HL-60 (cell line): Measurements from ENCODE around the gene TGFBR3.
A peak's percentile ranks its signal among the peaks of the same experiment; 100 is the strongest.

Experiments
- DNase-seq, 2 experiments: peaks; one replicate each; pipeline ENCODE4 v3.0.0-alpha.2; 2010 to 2020; ENCODE audit warnings: low read depth in 1 of 2, low spot score in 1 of 2
- H3K27ac ChIP-seq: fragments of 250-450 bp; sonication (Bioruptor Pico); replicated peaks from 2 replicates; pipeline ENCODE4 v1.5.1; 2020; ENCODE audit warnings: mild to moderate bottlenecking, moderate library complexity
- H3K27me3 ChIP-seq: fragments of 250-450 bp; sonication (Bioruptor Pico); 2 replicates; pipeline ENCODE4 v1.5.1; 2021; ENCODE audit warnings: mild to moderate bottlenecking, moderate library complexity; ENCODE audit not compliant: insufficient read depth, poor library complexity, severe bottlenecking
- H3K4me3 ChIP-seq: replicated peaks from 2 replicates; pipeline ENCODE4 v1.5.1; 2011; ENCODE audit warnings: mild to moderate bottlenecking, control low read depth, low read length; ENCODE audit not compliant: insufficient read depth
- GABPA ChIP-seq: IDR thresholded peaks from 2 replicates; pipeline ENCODE4 v1.6.1; 2012; ENCODE audit warnings: low read depth
- POLR2AphosphoS5 ChIP-seq: IDR thresholded peaks from 2 replicates; pipeline ENCODE4 v1.6.1; 2012; ENCODE audit warnings: low read depth
- REST ChIP-seq: IDR thresholded peaks from 2 replicates; pipeline ENCODE4 v1.6.1; 2012; ENCODE audit warnings: low read depth; ENCODE audit not compliant: insufficient replicate concordance
- SPI1 ChIP-seq: IDR thresholded peaks from 2 replicates; pipeline ENCODE4 v1.6.1; 2012; ENCODE audit warnings: low read depth, mild to moderate bottlenecking, borderline replicate concordance
- TF ChIP-seq, protein P1 (sequence below): IDR thresholded peaks from one replicate; pipeline ENCODE4 v1.5.1; 2011; ENCODE audit warnings: low read length, control low read depth, inconsistent platforms; ENCODE audit not compliant: insufficient read depth

TGFBR3 gene

DNA sequence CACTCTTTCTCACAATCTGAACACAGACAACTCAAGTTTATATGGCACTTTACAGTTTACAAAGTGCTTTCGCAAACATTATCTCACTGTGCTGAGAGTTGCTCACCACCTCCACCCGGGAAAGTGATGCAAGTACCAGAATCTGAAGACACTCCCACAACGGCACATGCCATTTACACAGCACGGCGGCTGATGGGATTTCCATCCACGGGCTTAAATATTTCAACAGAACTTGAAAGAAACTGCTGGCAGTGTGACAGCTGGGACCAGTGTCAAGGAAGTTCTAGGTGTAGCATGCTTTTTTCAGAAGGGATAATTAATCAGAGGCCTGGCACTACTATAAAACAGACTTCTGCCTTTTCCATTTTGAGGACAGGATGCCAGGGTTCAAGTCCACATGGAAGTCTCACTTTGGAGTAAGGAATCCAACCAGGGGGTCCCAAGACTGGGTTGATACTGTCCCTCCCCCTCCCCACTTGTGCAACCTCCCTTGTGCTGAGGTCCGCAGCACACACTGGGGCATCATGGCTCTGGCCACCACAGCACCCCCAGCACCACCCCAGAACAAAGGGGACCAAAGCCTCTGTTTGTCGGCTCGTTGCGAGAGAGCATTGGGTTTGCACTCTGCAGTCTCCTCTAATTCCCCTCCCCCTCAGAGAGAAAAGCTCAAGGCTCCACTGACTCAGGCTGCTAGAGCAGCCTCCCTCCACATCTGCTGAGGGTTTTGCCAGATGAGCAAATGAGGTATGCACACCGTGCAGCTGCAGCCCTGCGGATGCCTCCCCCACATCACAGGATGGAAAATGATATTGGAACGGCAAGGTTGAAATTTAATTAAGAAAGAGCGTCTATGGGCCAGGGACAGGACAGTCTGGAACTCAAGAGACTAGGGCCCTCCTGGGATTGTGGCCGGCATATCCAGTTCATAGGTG lies 154.9 kb downstream of the TGFBR3 start:
- peak; percentile 23 to 86 for DNase-seq
- Histone ChIP-seq H3K27ac (no peak overlapping the region), H3K4me3 (no peak overlapping the region), H3K27me3 (peaks cover 3% of the 10 kb centered on the region)
- 0 out of 2 replicates have a peak, but pooled peaks have one; percentile 23 for TF ChIP-seq POLR2AphosphoS5
- no peak for TF ChIP-seq GABPA
- no peak for TF ChIP-seq SPI1

- Histone ChIP-seq H3K27me3 (no peaks in the 10 kb centered on the region), H3K4me3 (no peak overlapping the region), H3K27ac (no peak overlapping the region)
- no peak for DNase-seq
- TF ChIP-seq, protein P1, sequence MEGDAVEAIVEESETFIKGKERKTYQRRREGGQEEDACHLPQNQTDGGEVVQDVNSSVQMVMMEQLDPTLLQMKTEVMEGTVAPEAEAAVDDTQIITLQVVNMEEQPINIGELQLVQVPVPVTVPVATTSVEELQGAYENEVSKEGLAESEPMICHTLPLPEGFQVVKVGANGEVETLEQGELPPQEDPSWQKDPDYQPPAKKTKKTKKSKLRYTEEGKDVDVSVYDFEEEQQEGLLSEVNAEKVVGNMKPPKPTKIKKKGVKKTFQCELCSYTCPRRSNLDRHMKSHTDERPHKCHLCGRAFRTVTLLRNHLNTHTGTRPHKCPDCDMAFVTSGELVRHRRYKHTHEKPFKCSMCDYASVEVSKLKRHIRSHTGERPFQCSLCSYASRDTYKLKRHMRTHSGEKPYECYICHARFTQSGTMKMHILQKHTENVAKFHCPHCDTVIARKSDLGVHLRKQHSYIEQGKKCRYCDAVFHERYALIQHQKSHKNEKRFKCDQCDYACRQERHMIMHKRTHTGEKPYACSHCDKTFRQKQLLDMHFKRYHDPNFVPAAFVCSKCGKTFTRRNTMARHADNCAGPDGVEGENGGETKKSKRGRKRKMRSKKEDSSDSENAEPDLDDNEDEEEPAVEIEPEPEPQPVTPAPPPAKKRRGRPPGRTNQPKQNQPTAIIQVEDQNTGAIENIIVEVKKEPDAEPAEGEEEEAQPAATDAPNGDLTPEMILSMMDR: no peak
- TF ChIP-seq SPI1: peak; percentile 7; the same call in 1 of the 2 replicates
- TF ChIP-seq POLR2AphosphoS5: no peak
These were observed 156.2 kb downstream of the TGFBR3 start for GRCh38 chr1:91729621-91730358.

GRCh38 chr1:91727763-91728162 lies 158.2 kb downstream of the TGFBR3 start:
- TF ChIP-seq GABPA: no peak
- TF ChIP-seq, protein P1: no peak
- TF ChIP-seq POLR2AphosphoS5: no peak
- TF ChIP-seq REST: no peak
- TF ChIP-seq SPI1: no peak
- DNase-seq: no peak

GRCh38 chr1:91725989-91726721 lies 159.8 kb downstream of the TGFBR3 start:
- DNase-seq: no peak
- H3K27ac ChIP-seq: no peak overlapping the region

More at GRCh38 chr1:91727763-91728162, 158.2 kb downstream of the TGFBR3 start:
- H3K4me3 ChIP-seq: no peak overlapping the region
- H3K27me3 ChIP-seq: no peaks in the 10 kb centered on the region
- no peak overlapping the region for H3K27ac ChIP-seq

More at GRCh38 chr1:91725989-91726721, 159.8 kb downstream of the TGFBR3 start:
- no peak for TF ChIP-seq SPI1
- TF ChIP-seq REST: no peak
- TF ChIP-seq POLR2AphosphoS5: no peak
- TF ChIP-seq, protein P1: no peak
- TF ChIP-seq GABPA: no peak
- Histone ChIP-seq H3K27me3 (no peaks in the 10 kb centered on the region), H3K4me3 (no peak overlapping the region)
